ENCODE data around the gene PANK4. TPM values are rescaled to one million over a fixed set of nuclear protein-coding genes. Genes with fewer than 3 reads are reported as not detected.

Gene PANK4
- total RNA-seq = 10 to 100 TPM; 13.7 to 31.3 TPM

GRCh38 chr1:2525920-2526823 lies at the start of gene PANK4:
PANK4 (minus strand) TSS chr1:2526596; CDS start chr1:2526587, 9 bp downstream.
- peak; percentile 94 for ATAC-seq
- WGBS, 2 donors = 1% methylated on average over 98 of the region's 107 CpGs; no CpG with 5 or more reads in 1 of the 2 donors
- Histone ChIP-seq H3K9me3 (no peaks in the 10 kb centered on the region), H3K4me1 (peaks cover 72% of the 10 kb centered on the region), H3K36me3 (replicated peaks in 1 of 2; ENCODE audit: insufficient read depth in 1 of 2, low read depth in 2 of 2) (no peaks in the 10 kb centered on the region), H3K4me3 (peak within 1 kb of the TSS; percentile 59 to 67), H3K27ac (peak within 1 kb of the TSS; percentile 61 to 80 (median 64)), H3K27me3 (no peaks in the 10 kb centered on the region)
- TF ChIP-seq CTCF (IDR thresholded peaks at IDR 0.05) (peak in 3 of 7 experiments; percentile 8 to 38 (median 38)), POLR2A (IDR thresholded peaks at IDR 0.05) (peak in 2 of 3 donors; percentile 62 to 73)
- intact Hi-C loops (cut with DNase I) = no loop called here
- peak; percentile 92 to 96 (median 94) for DNase-seq

GRCh38 chr1:2574350-2574749 lies 48.0 kb upstream of the PANK4 start:
- no peak overlapping the region for H3K27ac ChIP-seq
- WGBS, 2 donors = 69 to 73% methylated on average over 9 of the region's 9 CpGs
- intact Hi-C loops (cut with DNase I) = no loop called here

GRCh38 chr1:2573250-2573920 lies 47.0 kb upstream of the PANK4 start:
- no peak for DNase-seq
- 83 to 90% methylated on average over 8 of the region's 8 CpGs for WGBS, 2 donors
- no peak for ATAC-seq
- intact Hi-C loops (cut with DNase I) = no loop called here
- peaks cover 15% of the 10 kb centered on the region for H3K4me1 ChIP-seq
- H3K4me3 ChIP-seq = no peak overlapping the region
- H3K9me3 ChIP-seq = no peaks in the 10 kb centered on the region
- no peak for TF ChIP-seq POLR2A (IDR thresholded peaks at IDR 0.05)
- TF ChIP-seq CTCF (IDR thresholded peaks at IDR 0.05) = no peak
- H3K27me3 ChIP-seq = no peaks in the 10 kb centered on the region
- H3K36me3 ChIP-seq (replicated peaks in 1 of 2; ENCODE audit: insufficient read depth in 1 of 2, low read depth in 2 of 2) = no peaks in the 10 kb centered on the region
- no peak overlapping the region for H3K27ac ChIP-seq

More at GRCh38 chr1:2574350-2574749, 48.0 kb upstream of the PANK4 start:
- Histone ChIP-seq H3K4me3 (no peak overlapping the region), H3K36me3 (replicated peaks in 1 of 2; ENCODE audit: insufficient read depth in 1 of 2, low read depth in 2 of 2) (no peaks in the 10 kb centered on the region), H3K27me3 (no peaks in the 10 kb centered on the region), H3K9me3 (no peaks in the 10 kb centered on the region), H3K4me1 (peaks cover 15% of the 10 kb centered on the region)
- ATAC-seq (no peak), DNase-seq (no peak)
- no peak for TF ChIP-seq POLR2A (IDR thresholded peaks at IDR 0.05)
- no peak for TF ChIP-seq CTCF (IDR thresholded peaks at IDR 0.05)

GRCh38 chr1:2571348-2571747 lies 45.0 kb upstream of the PANK4 start:
- intact Hi-C loops (cut with DNase I) = no loop called here
- TF ChIP-seq POLR2A (IDR thresholded peaks at IDR 0.05) (no peak), CTCF (IDR thresholded peaks at IDR 0.05) (no peak)
- DNase-seq (no peak), ATAC-seq (no peak)
- Histone ChIP-seq H3K27me3 (no peaks in the 10 kb centered on the region), H3K36me3 (replicated peaks in 1 of 2; ENCODE audit: insufficient read depth in 1 of 2, low read depth in 2 of 2) (no peaks in the 10 kb centered on the region), H3K27ac (no peak overlapping the region), H3K4me1 (peaks cover 8% of the 10 kb centered on the region), H3K9me3 (no peaks in the 10 kb centered on the region), H3K4me3 (no peak overlapping the region)
- WGBS, 2 donors = 88% methylated on average over 9 of the region's 9 CpGs

Data from body of pancreas (tissue), 4 donors.